SK-N-SH (cell line): Measurements from ENCODE around the gene MS4A15.

Source experiments
- CTCF ChIP-seq: fragments of 200-600 bp; sonication (generic); IDR thresholded peaks from 2 replicates; pipeline ENCODE4 v1.6.1; 2017; ENCODE audit warnings: antibody characterized with exemption, mild to moderate bottlenecking, moderate library complexity
- GATA2 ChIP-seq: sonication (generic); formaldehyde crosslinking; IDR thresholded peaks from 2 replicates; pipeline ENCODE4 v1.5.0; 2020; ENCODE audit warnings: mild to moderate bottlenecking, missing genetic modification reagents
- MAX ChIP-seq: IDR thresholded peaks from 2 replicates; pipeline ENCODE4 v1.4.0; 2012; ENCODE audit warnings: low read depth
- MEF2A ChIP-seq: IDR thresholded peaks from 2 replicates; pipeline ENCODE4 v1.4.0; 2012; ENCODE audit warnings: low read depth, borderline replicate concordance
- POLR2AphosphoS5 ChIP-seq: IDR thresholded peaks from 2 replicates; pipeline ENCODE4 v1.6.1; 2012; ENCODE audit warnings: low read depth, low read length
- RCOR1 ChIP-seq: fragments of 150-350 bp; IDR thresholded peaks from 2 replicates; pipeline ENCODE4 v1.6.1; 2017; ENCODE audit warnings: antibody characterized with exemption, low read length
- REST ChIP-seq: IDR thresholded peaks from 2 replicates; pipeline ENCODE4 v1.6.1; 2012; ENCODE audit warnings: mild to moderate bottlenecking, low read depth, low read length, moderate library complexity
- RFX5 ChIP-seq: IDR thresholded peaks from 2 replicates; pipeline ENCODE4 v1.6.1; 2012; ENCODE audit warnings: mild to moderate bottlenecking, improper control_type of control experiment, low read length
- TAF1 ChIP-seq: IDR thresholded peaks from 2 replicates; pipeline ENCODE4 v1.6.1; 2012; ENCODE audit warnings: low read depth, mild to moderate bottlenecking, low read length, moderate library complexity, borderline replicate concordance
- TEAD4 ChIP-seq: IDR thresholded peaks from 2 replicates; pipeline ENCODE4 v1.4.0; 2012; ENCODE audit warnings: mild to moderate bottlenecking, borderline replicate concordance; ENCODE audit not compliant: insufficient read depth
- USF2 ChIP-seq: fragments of 150-350 bp; IDR thresholded peaks from 2 replicates; pipeline ENCODE4 v1.6.1; 2017; ENCODE audit warnings: antibody characterized with exemption, low read length, low read depth, borderline replicate concordance
- YY1 ChIP-seq: IDR thresholded peaks from 2 replicates; pipeline ENCODE4 v1.4.0; 2012; ENCODE audit warnings: low read depth, mild to moderate bottlenecking

- TF ChIP-seq USF2, result no peak
- TF ChIP-seq CTCF, result no peak
- TF ChIP-seq RCOR1, result no peak
- no peak for TF ChIP-seq POLR2AphosphoS5
- no peak for TF ChIP-seq REST
- TF ChIP-seq TAF1, result no peak
- TF ChIP-seq TEAD4, result no peak
- TF ChIP-seq MAX, result no peak
- no peak for TF ChIP-seq MEF2A
- no peak for TF ChIP-seq GATA2 (CRISPR knock-in tag)
- no peak for TF ChIP-seq YY1
- TF ChIP-seq RFX5, result no peak
Measured at GRCh38 chr11:60785806-60786361, 29.2 kb downstream of the MS4A15 start.
